Peyer's patch (tissue), 4 donors: ENCODE data around the gene MECR. TPM values are rescaled to one million over a fixed set of nuclear protein-coding genes. Genes with fewer than 3 reads are reported as not detected.

Experiments
- DNase-seq, 3 donors: peaks; one replicate each; pipeline ENCODE4 v3.0.0-alpha.2; 2017 to 2019
- H3K27ac ChIP-seq, 4 donors: fragments of 200-600 bp; sonication (generic); one replicate each; pipeline ENCODE4 v1.5.1; 2016 to 2019
- H3K27me3 ChIP-seq, 2 donors: fragments of 200-600 bp; sonication (generic); one replicate each; pipeline ENCODE4 v1.5.1; 2019
- H3K36me3 ChIP-seq, 3 donors: fragments of 200-600 bp; sonication (generic); one replicate each; pipeline ENCODE4 v1.5.1; 2016 to 2019
- H3K4me1 ChIP-seq, 4 donors: fragments of 200-600 bp; sonication (generic); one replicate each; pipeline ENCODE4 v1.5.1; 2016 to 2019
- H3K4me3 ChIP-seq, 4 donors: fragments of 200-600 bp; sonication (generic); 1 replicate in 3 of 4; 2 replicates in 1 of 4; pipeline ENCODE4 v1.5.1; 2016 to 2019; ENCODE audit warnings: mild to moderate bottlenecking in 1 of 4
- H3K9me3 ChIP-seq, 4 donors: fragments of 200-600 bp; sonication (generic); one replicate each; pipeline ENCODE4 v1.5.1; 2016 to 2019; ENCODE audit warnings: mild to moderate bottlenecking in 1 of 4
- POLR2A ChIP-seq, 2 donors: fragments of 450-650 bp; IDR thresholded peaks; one replicate each; pipeline ENCODE4 v1.5.1; 2017; ENCODE audit warnings: antibody characterized with exemption in 2 of 2, mild to moderate bottlenecking in 2 of 2, moderate library complexity in 2 of 2
- total RNA-seq, 4 donors: library from RNA; depleted of rRNA; stranded (reverse); fragments of >200 nt; gene quantifications; one replicate each; pipeline ENCODE4 v1.1.0, GENCODE V29; 2016
- TF ChIP-seq, protein P1 (sequence below), 6 experiments: fragments of 450-650 bp in 4 of 6; fragments of 200-600 bp in 2 of 6; sonication (generic) in 1 of 6; IDR thresholded peaks; one replicate each; pipeline ENCODE4 v1.5.1; 2017 to 2019; ENCODE audit warnings: antibody characterized with exemption in 6 of 6, mild to moderate bottlenecking in 3 of 6, moderate library complexity in 1 of 6

Gene MECR
- total RNA-seq, 4 donors from 2014 or later: 9.3 to 31.4 (median 19.1) TPM

DNA sequence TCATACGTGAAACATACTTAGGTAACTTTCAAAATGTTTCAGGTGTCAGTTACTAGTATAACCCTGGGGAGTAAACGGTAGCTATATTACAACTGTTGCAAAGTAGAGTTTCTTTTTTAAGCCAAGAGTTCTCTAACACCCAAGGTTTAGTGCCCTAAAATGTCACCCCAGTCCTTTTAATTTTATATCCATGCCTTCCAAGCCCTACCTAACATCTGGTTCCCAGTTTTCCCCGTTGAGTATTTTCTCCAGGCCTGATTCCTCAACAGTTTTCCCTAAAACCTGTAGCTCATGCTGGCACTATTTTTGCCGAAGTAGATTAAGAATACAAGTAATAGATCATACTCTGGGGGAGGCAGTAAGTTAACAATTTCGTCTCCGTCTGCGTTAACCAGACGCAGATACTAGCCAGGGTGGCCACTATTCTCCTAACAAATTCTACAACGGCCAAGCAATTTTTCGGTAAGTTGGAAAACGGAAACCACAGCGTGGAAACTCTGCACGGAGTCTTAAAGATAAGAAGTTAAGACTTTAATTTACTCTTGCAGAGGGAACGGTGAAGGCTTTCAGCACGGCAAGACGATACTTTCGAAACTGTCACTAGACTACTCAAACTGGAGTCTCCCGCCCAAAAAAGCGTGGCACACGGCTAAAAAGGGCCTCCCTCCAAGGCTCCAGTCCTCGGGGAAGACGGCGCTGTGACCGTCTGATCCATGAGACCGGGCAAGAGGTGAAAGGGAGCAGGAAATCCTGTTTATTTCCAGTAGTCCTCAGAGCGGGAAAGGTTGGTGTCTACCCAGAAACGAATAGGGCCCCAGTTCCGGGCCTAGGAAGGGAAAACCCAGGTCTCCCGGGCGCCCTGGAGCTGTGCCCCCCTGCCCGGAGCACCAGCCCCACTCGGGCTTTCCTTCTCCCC is 50.0 kb downstream of the MECR start:
- H3K9me3 ChIP-seq: no peaks in the 10 kb centered on the region
- peak in 1 of 3 donors; percentile 18 for DNase-seq
- no peaks in the 10 kb centered on the region for H3K36me3 ChIP-seq
- H3K27me3 ChIP-seq: no peaks in the 10 kb centered on the region
- H3K4me1 ChIP-seq: peaks cover 0 to 47% (median 9%) of the 10 kb centered on the region in 4 donors
- peak overlapping the region; percentile 96 to 100 (median 99) for H3K27ac ChIP-seq
- peak overlapping the region; percentile 80 to 97 (median 92) for H3K4me3 ChIP-seq
- TF ChIP-seq, protein P1, sequence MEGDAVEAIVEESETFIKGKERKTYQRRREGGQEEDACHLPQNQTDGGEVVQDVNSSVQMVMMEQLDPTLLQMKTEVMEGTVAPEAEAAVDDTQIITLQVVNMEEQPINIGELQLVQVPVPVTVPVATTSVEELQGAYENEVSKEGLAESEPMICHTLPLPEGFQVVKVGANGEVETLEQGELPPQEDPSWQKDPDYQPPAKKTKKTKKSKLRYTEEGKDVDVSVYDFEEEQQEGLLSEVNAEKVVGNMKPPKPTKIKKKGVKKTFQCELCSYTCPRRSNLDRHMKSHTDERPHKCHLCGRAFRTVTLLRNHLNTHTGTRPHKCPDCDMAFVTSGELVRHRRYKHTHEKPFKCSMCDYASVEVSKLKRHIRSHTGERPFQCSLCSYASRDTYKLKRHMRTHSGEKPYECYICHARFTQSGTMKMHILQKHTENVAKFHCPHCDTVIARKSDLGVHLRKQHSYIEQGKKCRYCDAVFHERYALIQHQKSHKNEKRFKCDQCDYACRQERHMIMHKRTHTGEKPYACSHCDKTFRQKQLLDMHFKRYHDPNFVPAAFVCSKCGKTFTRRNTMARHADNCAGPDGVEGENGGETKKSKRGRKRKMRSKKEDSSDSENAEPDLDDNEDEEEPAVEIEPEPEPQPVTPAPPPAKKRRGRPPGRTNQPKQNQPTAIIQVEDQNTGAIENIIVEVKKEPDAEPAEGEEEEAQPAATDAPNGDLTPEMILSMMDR (IDR thresholded peaks at IDR 0.05): no peak
- no peak for TF ChIP-seq POLR2A (IDR thresholded peaks at IDR 0.05)

DNA sequence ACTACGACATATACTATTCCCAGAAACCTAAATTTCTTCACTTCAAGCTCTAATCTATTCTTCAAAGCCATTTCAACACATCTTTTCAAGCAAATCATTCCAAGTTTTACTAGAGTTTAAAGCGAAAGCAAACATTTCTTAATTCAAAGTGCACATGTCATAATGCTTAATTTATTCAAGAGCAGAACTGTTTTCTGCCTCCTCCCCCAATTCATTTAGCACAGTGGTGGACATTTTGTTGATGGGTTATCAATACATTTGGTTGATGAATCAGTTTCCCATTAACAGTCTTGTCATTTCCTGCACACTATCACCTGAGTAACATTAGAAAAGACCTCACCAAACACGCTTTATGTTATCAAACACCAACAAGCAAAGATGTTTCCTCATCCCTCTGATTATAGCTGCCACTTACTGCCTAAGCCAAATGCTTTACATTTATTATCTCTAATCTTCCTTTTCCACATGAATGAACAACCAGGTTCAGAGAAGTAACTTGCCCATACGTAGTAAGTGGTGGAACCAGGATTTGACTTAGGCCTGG is 51.0 kb downstream of the MECR start:
- H3K27me3 ChIP-seq: no peaks in the 10 kb centered on the region
- peaks cover 0 to 47% (median 9%) of the 10 kb centered on the region in 4 donors for H3K4me1 ChIP-seq
- peak overlapping the region in 3 of 4 donors; percentile 80 to 96 (median 89) for H3K4me3 ChIP-seq
- no peaks in the 10 kb centered on the region for H3K9me3 ChIP-seq
- no peaks in the 10 kb centered on the region for H3K36me3 ChIP-seq
- TF ChIP-seq, protein P1 (IDR thresholded peaks at IDR 0.05): no peak
- no peak for TF ChIP-seq POLR2A (IDR thresholded peaks at IDR 0.05)
- no peak for DNase-seq
- H3K27ac ChIP-seq: peak overlapping the region in 2 of 4 donors; percentile 15 to 99

DNA sequence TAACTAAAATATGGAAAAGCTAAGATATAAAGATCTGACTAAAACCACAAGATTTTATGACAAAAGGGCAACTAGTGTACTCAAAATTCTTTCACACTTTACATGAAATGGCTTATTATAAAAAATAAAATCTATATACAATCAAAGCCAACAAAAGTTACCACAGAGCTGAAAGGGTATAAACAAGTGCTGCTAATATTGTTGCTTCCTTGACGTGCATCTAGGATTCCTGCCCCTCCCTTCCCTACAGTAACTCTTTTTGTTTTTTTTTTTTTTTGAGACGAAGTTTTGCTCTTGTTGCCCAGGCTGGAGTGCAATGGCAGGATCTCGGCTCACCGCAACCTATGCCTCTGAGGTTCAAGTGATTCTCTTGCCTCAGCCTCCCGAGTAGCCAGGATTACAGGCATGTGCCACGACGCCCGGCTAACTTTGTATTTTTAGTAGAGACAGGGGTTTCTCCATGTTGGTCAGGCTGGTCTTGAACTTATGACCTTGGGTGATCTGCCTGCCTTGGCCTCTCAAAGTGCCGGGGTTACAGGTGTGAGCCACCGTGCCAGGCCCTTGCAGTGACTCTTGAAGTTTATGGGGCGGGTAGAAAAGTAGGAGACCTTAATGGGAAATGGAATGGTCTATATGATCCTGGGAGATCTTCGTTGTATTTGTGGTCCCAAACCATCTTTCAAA is 53.6 kb downstream of the MECR start:
- peak in 1 of 3 donors; percentile 38 for DNase-seq
- Histone ChIP-seq H3K27ac (peak overlapping the region in 2 of 4 donors; percentile 18 to 37), H3K4me1 (peaks cover 0 to 42% (median 9%) of the 10 kb centered on the region in 4 donors), H3K27me3 (no peaks in the 10 kb centered on the region), H3K9me3 (no peaks in the 10 kb centered on the region), H3K4me3 (no peak overlapping the region), H3K36me3 (no peaks in the 10 kb centered on the region)
- no peak for TF ChIP-seq POLR2A (IDR thresholded peaks at IDR 0.05)
- TF ChIP-seq, protein P1 (IDR thresholded peaks at IDR 0.05): no peak

DNA sequence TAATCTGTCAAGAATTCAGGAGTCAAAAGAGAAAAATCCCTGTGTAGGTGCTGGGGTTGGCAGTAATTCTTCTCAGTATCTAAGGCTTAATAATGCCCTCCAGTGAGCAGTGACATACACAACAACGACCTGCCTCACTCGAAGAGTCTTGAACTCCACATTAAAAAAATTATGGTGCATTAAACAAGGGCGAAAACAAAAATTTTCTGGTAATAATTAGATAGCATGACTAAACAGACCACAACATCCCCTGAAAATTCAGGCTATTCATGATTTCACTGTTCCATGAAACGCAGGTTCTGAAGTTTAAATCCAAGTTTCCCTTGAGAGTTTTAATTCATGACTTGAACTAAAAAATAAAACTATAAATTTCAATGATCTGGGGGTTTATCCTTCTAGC is 54.2 kb downstream of the MECR start:
- Histone ChIP-seq H3K4me1 (peaks cover 0 to 42% (median 9%) of the 10 kb centered on the region in 4 donors), H3K27ac (no peak overlapping the region)

DNA sequence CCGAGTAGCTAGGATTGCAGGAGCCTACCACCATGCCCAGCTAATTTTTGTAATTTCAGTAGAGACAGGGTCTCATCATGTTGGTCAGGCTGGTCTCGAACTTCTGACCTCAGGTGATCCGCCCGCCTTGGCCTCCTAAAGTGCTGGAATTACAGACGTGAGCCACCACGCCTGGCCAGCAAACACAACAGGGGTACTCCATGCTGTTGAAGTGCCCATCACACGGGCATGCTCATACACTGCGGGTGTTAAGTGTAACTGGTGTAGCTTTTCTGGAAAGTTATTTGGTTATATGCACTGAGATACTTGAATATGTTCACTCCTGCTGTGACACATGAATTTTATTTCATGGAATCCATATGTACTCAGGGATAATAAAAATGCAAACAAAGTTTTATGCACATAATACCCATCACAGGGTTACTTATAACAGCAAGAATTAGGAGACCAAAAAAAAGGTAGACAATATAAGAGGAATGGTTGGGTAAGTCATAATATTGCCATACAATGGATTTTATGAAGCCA is 58.3 kb downstream of the MECR start:
- DNase-seq: peak in 1 of 3 donors; percentile 24
- no peaks in the 10 kb centered on the region for H3K36me3 ChIP-seq
- no peak overlapping the region for H3K4me3 ChIP-seq
- no peak overlapping the region for H3K27ac ChIP-seq
- peaks cover 0 to 41% (median 5%) of the 10 kb centered on the region in 4 donors for H3K4me1 ChIP-seq
- TF ChIP-seq, protein P1 (IDR thresholded peaks at IDR 0.05): no peak
- TF ChIP-seq POLR2A (IDR thresholded peaks at IDR 0.05): no peak
- no peaks in the 10 kb centered on the region for H3K9me3 ChIP-seq
- no peaks in the 10 kb centered on the region for H3K27me3 ChIP-seq

More for the DNA sequence above, 54.2 kb downstream of the MECR start:
- TF ChIP-seq, protein P1 (IDR thresholded peaks at IDR 0.05): no peak
- TF ChIP-seq POLR2A (IDR thresholded peaks at IDR 0.05): no peak
- Histone ChIP-seq H3K4me3 (no peak overlapping the region), H3K36me3 (no peaks in the 10 kb centered on the region), H3K9me3 (no peaks in the 10 kb centered on the region), H3K27me3 (no peaks in the 10 kb centered on the region)
- DNase-seq: no peak
